ENCODE results near the gene FAS. TPM values are rescaled to one million over a fixed set of nuclear protein-coding genes. Genes with fewer than 3 reads are reported as not detected.
A peak's percentile ranks its signal among the peaks of the same experiment; 100 is the strongest.

FAS gene
- total RNA-seq, 1 donor from 2014 or later = 31.9 TPM

GRCh38 chr10:89037096-89037495 lies 46.5 kb downstream of the FAS start:
- DNase-seq = no peak

GRCh38 chr10:89042562-89042961 lies 52.0 kb downstream of the FAS start:
- no peak for DNase-seq

DNA sequence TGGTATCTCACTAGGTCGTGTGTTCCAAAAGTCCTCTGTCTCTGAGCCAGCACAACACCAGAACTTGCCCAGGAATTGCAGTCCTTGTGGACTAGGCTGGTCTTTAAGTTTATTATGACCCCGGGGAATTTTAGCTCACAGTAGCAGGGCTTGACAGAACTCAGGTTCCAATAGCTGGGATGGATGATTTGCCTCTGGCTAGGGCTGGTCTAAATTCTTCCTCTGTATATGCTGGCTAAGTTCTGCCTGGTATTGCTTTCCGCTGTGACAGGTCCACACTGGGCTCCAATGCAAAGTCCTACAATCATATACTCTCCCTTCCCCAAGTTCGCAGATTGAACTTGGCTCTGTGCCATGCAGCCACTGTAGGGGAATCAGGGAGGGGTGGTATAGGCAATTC lies 52.5 kb downstream of the FAS start:
- DNase-seq = no peak

DNA sequence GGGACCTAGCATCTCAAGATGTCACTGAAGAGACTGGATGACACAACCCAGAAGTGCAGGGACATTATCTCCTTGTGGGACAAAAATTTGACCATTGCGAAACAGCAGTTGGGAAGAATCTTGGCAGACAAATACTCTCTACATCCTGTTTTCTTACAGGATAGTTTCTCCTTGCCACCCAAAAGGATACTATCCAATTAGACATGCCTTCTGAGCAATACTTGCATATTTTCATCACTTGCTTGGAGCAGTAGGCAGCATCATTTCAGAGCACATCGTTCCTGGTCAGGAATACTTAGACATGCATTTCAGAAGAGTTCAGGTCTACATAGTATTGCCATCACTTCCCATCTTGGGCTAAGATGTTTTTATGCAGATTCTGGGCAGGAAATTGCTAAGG lies 56.8 kb downstream of the FAS start:
- DNase-seq = no peak

DNA sequence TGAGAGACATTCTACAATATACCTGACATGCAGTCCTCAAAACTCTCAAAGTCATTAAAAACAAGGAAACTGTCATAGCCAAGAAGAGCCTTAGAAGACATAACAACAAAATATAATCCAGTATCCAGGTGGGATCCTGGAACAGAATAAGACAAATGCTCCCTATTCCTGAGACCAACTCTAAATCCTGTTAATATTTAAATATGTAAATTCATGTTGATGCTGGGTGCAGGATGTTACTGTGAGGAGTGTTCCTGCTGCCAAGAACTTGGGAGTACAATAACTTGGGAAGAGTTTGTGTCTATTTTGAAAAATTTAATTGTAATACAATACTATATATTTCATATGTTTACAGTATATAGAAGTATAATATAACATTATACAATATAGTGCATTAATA lies 61.0 kb downstream of the FAS start:
- DNase-seq = no peak

- DNase-seq = no peak
These were observed 63.0 kb downstream of the FAS start for GRCh38 chr10:89053555-89053954.

DNA sequence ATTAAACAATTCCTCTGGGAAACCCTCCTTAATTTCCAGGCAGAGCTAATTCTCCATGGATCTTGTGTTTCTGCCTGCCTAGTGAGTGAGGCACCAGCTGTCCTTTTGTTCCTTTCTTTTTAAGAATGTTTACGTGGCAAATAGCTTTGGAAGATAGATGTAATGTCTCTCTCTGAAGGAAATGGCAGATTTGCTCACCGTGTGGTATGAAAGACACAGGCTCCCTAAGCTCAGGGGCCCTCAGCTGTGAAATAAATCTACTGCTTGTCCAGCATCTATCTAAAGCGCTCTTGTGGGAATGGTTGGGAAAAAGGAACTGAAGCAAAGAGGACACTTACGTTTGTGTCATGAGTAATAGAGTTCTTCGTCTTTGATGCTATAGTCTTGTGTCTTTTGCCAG lies 64.6 kb downstream of the FAS start:
- DNase-seq = peak; percentile 24

DNA sequence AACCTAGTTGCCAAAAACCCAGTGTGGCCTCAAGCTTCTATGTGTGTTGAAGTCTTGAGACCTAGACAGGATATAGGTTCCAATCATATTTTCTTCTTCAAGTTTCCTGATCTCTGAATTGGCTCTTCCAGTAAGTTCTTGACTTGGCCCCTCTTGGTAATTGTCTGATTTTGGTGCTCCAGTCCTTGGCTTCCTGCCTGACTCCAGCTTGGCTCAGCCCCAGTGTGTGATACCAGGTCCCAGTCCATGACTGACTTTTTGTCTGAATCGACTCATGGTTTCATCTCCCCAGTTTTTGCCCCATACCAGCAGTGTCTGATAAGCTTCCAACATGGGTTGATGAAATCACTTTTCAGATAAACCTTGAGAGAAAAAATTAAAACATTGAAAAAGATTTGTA lies 72.3 kb downstream of the FAS start:
- DNase-seq = no peak

DNA sequence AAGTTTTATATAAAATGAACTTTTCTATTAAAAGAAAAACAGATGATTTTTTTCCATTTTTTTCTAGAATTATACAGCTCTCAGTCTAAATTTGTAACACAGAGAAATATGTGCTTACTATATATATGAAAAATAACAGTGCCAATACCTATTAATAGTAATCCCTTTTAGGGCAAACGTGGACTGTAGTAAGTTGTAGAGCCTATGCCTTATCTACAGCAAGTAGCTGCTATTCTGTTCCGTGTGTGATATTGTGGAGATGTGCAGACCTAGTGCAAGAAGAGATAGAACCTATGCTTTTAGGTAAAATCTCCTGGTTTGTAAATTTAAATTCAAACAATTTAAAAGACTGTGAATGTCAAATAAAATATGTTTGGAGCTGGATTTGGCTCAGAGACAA lies 72.9 kb downstream of the FAS start:
- DNase-seq = no peak

DNA sequence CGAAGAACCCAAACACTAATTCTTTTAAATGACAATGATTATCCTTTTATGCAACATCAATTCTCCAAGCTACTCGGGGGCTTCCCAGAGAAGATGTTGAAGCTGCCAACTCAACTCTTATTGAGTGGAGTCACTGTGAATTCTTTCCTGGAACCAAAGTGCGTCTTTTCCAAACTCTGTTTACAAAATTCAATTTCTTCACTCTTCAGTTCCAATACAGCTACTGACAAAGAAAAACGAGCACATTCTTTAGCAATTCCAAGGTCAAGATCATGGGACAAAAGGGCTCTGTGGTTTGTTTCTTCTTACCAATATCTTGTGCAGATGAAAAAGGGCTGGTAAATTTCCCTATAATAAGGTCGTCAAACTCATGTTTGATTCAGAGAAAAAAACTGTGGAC lies 74.2 kb downstream of the FAS start:
- DNase-seq = peak; percentile 16

Small RNAs within 50 kb of the gene (small RNA-seq; reads per million reads assigned to genes)
- not detected for gene MIR4679-2 (ENCODE audit: low replicate concordance)
- gene RF02116 (ENCODE audit: low replicate concordance) = not detected

Other genes with a start within 250 kb of the FAS start
- gene LIPN, start 230.8 kb upstream of the FAS start, total RNA-seq = not detected
- not detected for gene LIPM, start 188.1 kb upstream of the FAS start, total RNA-seq
- gene ANKRD22, start 139.0 kb upstream of the FAS start, total RNA-seq = 4.1 TPM
- gene STAMBPL1, start 110.6 kb upstream of the FAS start, total RNA-seq = 17.2 TPM
- 300 TPM for gene ACTA2, start 38.0 kb upstream of the FAS start, total RNA-seq
- gene CH25H, start 216.5 kb downstream of the FAS start, total RNA-seq = 0.21 TPM